Activated CD4-positive, alpha-beta T cell treated with anti-CD3 and anti-CD28 coated beads, Interleukin-2, amount 50 U/mL, for 1 hour (primary cell): ENCODE results near the gene HSPA1B.
"Not testable (repeated sequence)": the region's sequence is repeated elsewhere in the genome, so short reads cannot be mapped to it uniquely, and the experiment has no call there.

ENCODE experiments used
- DNase-seq: peaks from one replicate; pipeline ENCODE4 v3.0.0-alpha.2; 2020

The HSPA1B gene

DNA sequence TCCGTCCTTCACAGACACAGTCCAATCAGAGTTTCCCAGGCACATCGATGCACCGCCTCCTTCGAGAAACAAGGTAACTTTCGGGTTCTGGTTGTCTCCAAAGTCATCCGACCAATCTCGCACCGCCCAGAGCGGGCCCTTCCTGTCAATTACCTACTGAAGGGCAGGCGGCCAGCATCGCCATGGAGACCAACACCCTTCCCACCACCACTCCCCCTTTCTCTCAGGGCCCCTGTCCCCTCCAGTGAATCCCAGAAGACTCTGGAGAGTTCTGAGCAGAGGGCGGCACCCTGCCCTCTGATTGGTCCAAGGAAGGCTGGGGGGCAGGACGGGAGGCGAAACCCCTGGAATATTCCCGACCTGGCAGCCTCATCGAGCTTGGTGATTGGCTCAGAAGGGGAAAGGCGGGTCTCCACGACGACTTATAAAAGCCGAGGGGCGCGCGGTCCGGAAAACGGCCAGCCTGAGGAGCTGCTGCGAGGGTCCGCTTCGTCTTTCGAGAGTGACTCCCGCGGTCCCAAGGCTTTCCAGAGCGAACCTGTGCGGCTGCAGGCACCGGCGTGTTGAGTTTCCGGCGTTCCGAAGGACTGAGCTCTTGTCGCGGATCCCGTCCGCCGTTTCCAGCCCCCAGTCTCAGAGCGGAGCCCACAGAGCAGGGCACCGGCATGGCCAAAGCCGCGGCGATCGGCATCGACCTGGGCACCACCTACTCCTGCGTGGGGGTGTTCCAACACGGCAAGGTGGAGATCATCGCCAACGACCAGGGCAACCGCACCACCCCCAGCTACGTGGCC, at the start of gene HSPA1B:
Gene HSPA1B, plus strand, starts transcription at position 453 of the 794 bp plus-strand sequence. Its CDS starts 213 bp downstream, at position 666.
- DNase-seq: peak; percentile 74

DNA sequence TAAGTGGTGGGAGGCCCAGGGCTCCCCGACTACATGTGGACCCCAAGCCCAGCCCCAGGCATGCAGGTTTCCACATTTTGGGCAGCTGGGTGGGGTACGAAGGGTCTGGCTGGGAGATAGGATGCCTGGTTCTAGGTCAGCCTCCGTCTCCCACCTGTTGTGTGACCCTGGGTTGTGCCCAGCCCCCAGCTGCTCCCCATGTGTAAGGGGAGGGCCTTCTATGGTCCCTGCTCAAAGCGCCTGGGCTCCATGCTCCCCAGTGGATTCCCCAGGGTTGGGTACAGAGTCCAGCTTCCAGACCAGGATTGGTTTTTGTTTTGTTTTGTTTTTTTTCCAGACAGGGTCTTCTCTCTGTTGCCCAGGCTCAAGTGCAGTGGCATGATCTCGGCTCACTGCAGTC, 49.3 kb upstream of the HSPA1B start:
- no peak for DNase-seq

DNA sequence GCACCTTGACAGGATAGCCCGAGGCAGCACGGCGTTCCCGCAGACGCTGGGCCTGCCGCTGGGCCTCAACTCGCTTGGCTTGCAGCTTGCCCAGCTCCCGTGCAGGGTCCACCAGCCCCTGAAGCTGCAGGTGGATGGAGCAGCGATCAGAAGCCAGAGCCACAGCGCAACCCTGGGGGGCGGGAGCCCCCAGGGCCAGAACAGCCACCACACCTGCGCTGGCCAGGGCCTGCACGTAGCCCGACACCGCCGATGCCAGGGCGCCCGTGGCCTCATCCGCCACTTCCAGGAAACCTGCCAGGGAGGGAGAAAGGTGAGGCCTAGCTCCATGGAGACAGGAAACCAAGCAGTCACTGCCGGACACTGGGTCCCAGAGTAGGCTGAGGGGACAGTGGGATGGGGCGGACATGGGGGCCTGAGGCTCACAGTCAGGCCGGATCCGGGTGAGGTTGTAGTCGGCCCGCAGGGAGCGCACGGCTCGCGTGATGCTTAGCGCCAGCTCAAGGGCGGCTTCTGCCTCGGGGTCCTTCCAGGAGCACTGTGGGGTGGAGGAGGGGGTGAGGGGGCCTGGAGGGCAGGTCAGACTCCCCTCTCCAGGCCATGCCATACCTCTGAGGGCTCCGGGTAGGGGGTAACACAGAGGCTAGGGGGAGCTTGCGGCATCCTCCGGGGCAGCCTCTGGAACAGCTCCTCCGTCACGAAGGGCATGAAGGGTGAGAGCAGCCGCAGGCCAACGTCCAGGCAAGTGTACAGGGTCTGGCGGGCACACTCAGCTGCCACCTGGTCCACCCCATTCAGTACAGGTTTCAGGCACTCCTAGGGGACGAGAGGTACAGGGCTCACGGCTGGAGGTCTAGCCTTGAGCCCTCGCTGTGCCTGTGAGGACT, 48.3 kb upstream of the HSPA1B start:
- DNase-seq: no peak

- no peak for DNase-seq
Observed at GRCh38 chr6:31779908-31780307, 47.6 kb upstream of the HSPA1B start.

DNA sequence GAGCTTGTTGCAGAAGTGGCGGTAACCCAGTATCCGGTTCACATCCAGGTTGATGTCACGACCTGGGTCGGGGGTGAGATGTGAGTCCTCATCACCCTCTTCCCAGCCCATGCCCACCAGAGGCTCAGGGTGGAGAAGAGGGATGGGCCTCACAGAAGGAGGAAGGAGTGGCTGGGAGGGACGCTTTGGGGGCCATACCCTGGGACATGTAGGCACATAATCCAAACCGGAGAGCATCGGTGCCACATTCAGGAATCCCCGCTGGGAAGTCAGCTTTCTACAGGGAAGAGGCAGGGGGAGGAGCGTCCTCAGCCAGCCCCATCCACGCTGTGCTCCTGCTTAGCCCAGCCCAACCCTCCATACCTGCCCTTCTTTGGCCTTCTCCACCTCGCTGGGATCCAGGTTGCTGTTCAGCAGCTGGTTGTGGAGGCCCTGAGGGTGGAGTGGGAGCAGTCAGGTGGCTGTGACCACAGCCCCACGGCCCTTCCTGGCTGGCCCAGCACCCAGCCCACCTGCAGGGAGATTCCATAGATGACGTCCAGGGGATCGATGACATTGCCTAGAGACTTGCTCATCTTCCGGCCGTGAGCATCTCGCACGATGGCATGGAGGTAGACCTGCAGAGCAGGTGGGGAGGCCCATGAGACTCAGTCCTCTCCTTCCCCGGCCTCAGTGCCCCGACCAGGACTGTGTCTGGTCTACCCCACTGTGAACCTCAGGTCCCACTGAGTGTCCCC, 46.9 kb upstream of the HSPA1B start:
- no peak for DNase-seq

DNA sequence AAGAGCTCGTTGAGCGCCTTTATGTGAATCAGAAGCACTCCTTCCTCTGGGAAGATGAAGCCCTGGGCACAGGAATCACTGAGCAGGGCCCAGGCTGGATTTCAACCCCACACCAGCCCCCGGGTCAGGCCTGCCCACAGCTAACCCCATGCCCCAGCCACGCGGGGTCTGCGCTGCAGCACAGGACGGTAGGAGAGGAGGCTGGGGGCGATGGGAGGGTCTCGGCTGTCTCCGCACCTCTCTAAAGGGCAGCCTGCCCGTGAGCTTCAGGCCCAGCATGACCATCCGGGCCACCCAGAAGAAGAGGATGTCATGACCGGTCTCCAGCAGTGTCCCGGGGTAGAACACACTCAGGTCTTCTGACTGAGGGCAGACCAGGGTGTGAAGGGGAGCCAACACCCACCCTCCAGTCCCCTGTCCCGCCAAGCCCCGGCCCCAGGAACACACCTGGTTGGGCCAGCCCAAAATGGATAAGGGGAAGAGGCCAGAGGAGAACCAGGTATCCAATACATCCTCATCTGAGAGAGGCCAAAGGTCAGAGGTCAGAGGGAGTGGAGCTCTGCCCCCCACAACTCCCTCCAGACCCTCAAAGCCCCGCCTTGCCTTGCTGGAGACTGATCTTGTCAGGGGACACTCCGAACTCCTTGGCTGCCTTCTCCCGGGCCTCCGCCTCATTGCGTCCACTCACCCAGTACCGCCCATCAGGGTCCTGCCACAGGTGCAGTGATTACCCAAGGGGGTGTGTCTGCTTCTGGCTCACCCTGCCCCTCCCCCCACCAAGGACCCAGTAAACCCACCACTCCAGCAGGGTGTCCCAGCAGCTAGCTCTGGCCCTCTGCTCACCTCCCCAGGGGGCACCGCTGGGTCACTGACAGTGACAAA, 46.1 kb upstream of the HSPA1B start:
- DNase-seq: no peak

DNA sequence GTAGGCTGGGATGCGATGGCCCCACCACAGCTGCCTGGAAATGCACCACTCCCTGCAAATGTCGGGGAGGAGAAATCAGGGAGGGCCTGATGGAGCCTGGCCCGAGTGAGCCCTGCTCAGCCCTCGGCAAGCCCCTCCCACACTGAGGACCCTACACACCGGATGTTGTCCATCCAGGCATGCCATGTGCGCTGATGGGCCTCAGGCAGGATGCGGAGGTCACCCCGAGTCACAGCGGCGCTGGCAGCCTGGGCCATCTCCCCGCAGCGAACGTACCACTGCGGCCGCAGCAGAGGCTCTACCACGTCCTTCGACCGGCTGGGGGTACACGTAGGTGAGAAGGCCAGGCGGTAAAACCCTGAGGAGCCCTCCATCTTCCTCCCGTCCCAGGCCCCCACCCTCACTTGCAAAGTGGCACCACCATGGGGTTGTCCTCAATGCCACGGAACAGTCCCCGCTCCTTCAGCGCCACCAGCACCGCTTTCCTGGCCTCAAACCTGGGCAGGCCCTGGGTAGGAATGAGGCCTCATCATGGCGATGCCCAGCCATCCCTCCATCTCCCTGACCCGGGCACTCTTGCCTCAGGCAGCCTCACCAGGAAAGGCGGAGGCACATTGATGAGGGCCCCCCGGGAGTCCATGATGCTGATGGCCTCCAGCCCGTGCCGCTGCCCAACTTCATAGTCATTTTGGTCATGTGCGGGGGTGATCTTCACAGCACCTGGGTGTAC, 45.2 kb upstream of the HSPA1B start:
- DNase-seq: no peak

DNA sequence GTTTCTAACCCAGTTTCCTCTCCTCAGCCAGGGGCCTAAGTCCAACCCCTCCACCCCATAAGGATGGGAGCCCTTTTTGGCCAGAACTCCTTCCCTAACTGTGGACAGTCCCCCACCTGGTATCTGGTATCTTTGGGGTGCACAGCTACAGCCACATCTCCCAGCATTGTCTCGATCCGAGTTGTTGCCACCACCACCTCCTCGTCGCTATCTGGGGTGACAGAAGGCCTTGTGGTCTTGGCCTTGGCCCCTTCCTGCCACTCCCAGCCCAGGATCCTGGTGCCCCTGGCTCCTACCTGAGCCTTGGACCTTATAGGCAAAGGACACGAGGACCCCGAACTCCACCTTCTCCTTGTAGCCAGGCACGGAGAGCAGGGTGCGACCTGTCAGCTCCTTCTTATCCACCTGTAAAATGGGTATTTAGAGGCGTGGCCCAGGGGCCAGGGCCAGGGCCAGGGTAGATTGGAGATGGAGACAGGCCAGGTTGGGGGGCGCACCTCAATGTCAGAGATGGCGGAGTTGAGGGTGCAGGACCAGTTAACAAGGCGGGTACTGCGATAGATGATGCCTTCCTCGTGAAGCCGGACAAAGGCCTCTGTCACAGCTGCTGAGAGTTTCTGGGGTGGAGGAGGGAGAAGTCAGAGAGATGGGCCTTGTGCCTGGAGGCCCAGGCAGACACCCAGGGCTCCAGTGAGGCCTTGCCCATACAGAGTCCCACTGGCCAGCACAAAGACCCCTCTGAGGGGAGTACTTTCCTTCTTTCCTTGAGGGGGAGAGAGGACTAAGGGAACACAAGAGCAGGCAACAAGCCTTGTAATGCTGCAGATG, 43.2 kb upstream of the HSPA1B start:
- DNase-seq: no peak

- no peak for DNase-seq
Observed at GRCh38 chr6:31785475-31785874, 42.1 kb upstream of the HSPA1B start.

GRCh38 chr6:31791324-31792089, 36.0 kb upstream of the HSPA1B start:
- DNase-seq: peak; percentile 33

GRCh38 chr6:31792090-31792374, 35.5 kb upstream of the HSPA1B start:
- no peak for DNase-seq

GRCh38 chr6:31792761-31793171, 34.8 kb upstream of the HSPA1B start:
- no peak for DNase-seq

DNA sequence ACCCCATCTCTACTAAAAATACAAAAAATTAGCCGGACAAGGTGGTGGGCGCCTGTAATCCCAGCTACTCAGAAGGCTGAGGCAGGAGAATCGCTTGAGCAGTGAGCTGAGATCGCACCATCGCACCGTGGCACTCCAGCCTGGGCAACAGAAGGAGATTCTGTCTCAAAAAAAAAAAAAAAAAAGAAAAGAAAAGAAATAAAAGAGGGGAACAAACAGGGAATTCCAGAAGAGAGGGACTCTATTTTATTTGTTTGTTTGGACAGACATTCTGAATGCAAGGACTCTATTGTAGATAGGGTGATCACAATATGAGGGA, 33.7 kb upstream of the HSPA1B start:
- DNase-seq: not testable (repeated sequence)

- DNase-seq: no peak
Observed at GRCh38 chr6:31794294-31794865, 33.2 kb upstream of the HSPA1B start.

DNA sequence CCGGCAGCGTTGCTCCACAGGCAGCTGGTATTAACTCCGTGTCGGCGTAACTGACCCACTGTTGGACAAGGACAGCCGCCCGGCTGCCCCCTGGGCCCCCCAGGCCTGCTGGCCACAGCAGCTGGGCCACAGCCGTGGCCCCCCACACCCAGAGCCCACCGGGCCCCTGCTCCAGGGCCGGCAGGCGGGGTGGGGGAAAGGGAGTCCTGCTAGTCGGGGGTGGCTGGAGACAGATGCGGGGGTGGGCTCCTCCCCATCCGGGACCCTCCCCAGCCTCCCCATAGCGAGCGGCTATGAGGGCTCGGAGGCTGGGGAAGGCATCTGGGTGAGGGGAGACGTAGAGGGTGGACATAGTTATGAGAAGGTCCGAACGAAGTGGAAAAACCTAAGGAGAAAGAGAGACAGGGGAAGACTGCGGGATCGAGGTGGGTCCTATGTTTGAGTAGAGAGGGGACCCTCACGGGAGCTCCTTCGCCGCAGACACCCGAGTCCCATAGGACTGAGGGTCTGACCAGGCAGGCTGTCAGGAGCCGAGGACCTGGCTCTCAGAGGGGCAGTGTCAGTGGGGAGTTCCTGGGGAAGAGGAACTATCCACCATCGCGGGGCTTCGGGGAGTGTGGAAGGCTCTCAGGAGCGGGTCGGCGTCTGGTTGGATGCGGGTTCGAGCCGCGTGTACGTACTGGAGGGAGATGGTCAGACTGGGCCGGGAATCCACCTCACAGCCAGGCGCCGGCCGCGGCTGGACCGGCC, 32.5 kb upstream of the HSPA1B start:
- DNase-seq: no peak

DNA sequence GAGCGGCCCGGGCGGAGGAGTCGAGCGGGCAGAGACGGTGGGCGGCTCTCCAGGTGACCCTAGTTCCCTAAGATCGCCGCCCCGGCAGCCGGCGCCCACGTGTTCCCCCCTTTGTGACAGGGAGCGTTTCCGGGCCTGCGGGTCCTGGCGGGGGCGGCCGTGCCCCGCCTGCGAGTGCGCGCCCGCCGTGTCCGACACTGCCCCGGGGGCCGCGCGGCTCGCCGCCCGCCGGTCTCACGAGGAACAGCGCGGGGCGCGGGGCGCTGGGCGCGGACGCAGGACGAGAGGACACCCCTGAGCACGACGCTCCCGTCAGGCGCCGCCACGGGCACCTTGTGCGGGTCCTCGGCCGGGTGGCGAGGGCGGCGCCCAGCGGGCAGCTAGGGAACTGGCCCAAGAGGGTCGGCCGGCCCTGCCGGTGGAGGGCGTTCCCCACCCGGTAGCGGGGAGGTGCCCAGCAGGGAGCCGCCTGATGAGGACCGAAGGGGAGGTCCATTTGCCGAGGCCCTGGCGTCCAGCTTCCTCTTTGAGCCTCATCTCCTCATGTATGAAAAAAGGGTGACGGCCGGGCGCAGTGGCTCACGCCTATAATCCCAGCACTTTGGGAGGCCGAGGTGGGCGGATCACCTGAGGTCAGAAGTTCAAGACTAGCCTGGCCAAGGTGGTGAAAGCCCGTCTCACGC, 31.8 kb upstream of the HSPA1B start, which contains the start of gene VARS1:
Gene VARS1, minus strand, starts transcription at position 137 of the 683 bp plus-strand sequence. CDS start 535 bp downstream, outside the sequence.
- peak; percentile 80 for DNase-seq

- no peak for DNase-seq
Observed at GRCh38 chr6:31796993-31797385, 30.5 kb upstream of the HSPA1B start.

DNA sequence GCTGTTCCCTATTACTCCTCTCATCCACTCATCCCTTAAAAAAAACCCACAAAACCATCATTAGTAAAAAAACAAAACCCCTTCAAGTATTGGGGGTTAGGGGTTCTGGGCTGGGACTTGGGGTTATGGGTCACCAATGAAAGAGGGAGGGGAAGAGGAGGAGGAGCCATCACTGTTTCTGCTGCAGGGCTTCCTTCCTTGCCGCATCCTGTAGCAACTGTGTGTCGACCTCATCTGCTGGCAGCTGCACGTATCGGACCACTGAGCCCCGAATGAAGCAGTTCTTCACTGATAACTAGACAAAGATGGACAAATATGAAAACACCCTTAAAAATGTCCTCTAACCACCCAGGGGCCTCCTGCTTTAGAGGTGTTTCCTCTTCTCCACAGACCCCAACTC, 29.9 kb upstream of the HSPA1B start:
- peak; percentile 19 for DNase-seq
